ENCODE results near the gene PPP1R9A.

GRCh38 chr7:95316588-95316987, 409.2 kb downstream of the PPP1R9A start:
- TF ChIP-seq CTCF (IDR thresholded peaks at IDR 0.05) (no peak), ZFX (IDR thresholded peaks at IDR 0.05; ENCODE audit: borderline replicate concordance) (no peak)
